Measurements from ENCODE around the gene FER.

Gene FER

DNA sequence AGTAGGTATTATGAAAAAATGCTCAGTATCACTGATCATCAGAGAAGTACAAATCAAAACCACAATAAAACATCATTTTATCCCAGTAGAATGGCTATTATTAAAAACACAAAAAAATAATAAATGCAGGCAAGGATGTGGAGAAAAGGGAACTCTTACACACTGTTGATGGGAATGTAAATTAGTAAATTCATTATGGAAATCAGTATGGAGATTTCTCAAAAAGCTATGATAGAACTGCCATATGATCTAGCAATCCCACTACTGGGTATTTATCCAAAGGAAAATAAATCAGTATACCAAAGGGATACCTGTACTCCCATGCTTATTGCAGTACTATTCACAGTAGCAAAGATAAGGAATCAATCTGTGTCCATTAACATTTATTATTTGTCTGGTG lies 209.6 kb downstream of the FER start:
- DNase-seq: no peak
- Histone ChIP-seq H3K27ac (no peak overlapping the region), H3K36me3 (no peaks in the 10 kb centered on the region), H3K9me3 (ENCODE audit: severe bottlenecking) (no peaks in the 10 kb centered on the region), H3K27me3 (ENCODE audit: insufficient read depth, low read depth, severe bottlenecking) (no peaks in the 10 kb centered on the region), H3K4me3 (ENCODE audit: low read depth, low read length) (no peak overlapping the region)
- TF ChIP-seq, protein P1, sequence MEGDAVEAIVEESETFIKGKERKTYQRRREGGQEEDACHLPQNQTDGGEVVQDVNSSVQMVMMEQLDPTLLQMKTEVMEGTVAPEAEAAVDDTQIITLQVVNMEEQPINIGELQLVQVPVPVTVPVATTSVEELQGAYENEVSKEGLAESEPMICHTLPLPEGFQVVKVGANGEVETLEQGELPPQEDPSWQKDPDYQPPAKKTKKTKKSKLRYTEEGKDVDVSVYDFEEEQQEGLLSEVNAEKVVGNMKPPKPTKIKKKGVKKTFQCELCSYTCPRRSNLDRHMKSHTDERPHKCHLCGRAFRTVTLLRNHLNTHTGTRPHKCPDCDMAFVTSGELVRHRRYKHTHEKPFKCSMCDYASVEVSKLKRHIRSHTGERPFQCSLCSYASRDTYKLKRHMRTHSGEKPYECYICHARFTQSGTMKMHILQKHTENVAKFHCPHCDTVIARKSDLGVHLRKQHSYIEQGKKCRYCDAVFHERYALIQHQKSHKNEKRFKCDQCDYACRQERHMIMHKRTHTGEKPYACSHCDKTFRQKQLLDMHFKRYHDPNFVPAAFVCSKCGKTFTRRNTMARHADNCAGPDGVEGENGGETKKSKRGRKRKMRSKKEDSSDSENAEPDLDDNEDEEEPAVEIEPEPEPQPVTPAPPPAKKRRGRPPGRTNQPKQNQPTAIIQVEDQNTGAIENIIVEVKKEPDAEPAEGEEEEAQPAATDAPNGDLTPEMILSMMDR (IDR thresholded peaks at IDR 0.05; ENCODE audit: low read depth, low read length): no peak

DNA sequence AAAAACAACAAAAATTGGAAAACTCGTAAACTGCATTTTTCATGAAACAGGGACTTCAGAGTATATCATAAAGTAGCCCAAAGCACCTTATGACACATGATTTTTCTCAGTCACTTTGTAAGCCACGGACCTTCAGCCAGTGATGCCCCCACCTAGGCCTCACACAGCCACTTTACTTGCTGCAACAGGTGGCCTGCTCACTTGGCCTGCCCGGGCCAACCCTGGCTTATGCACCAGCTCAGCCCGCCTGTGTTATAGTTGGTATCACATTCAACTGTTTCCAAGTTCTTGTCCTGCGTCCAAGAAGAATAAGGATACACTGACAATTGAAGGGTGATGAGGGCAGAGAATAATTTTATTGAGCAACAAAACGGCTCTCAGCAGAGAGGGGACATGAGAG lies 219.2 kb downstream of the FER start:
- no peaks in the 10 kb centered on the region for H3K27me3 ChIP-seq (ENCODE audit: insufficient read depth, low read depth, severe bottlenecking)
- DNase-seq: no peak

DNA sequence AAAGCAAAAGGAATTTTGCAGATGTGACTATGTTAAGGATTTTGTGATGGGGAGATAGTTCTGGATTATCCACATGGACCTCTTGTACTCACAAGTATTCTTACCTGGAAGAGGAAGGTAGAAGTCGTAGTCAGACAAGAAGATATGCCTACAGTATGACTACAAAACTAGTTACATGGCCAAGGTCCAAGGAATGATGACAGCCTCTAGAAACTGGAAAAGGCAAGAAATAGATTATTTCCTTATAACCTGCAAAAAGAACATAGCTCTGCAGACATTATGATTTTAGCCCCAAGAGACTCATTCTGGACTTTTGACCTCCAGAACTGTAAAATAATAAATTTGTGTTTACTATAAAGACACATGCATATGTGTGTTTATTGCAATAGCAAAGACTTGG lies 226.9 kb downstream of the FER start:
- Histone ChIP-seq H3K4me3 (ENCODE audit: low read depth, low read length) (no peak overlapping the region), H3K27ac (no peak overlapping the region), H3K9me3 (ENCODE audit: severe bottlenecking) (no peaks in the 10 kb centered on the region), H3K27me3 (ENCODE audit: insufficient read depth, low read depth, severe bottlenecking) (no peaks in the 10 kb centered on the region), H3K36me3 (no peaks in the 10 kb centered on the region)
- DNase-seq: no peak
- TF ChIP-seq, protein P1 (IDR thresholded peaks at IDR 0.05; ENCODE audit: low read depth, low read length): no peak

More for the DNA sequence above, 219.2 kb downstream of the FER start:
- TF ChIP-seq, protein P1 (IDR thresholded peaks at IDR 0.05; ENCODE audit: low read depth, low read length): no peak
- Histone ChIP-seq H3K4me3 (ENCODE audit: low read depth, low read length) (no peak overlapping the region), H3K27ac (no peak overlapping the region), H3K9me3 (ENCODE audit: severe bottlenecking) (no peaks in the 10 kb centered on the region), H3K36me3 (no peaks in the 10 kb centered on the region)

DNA sequence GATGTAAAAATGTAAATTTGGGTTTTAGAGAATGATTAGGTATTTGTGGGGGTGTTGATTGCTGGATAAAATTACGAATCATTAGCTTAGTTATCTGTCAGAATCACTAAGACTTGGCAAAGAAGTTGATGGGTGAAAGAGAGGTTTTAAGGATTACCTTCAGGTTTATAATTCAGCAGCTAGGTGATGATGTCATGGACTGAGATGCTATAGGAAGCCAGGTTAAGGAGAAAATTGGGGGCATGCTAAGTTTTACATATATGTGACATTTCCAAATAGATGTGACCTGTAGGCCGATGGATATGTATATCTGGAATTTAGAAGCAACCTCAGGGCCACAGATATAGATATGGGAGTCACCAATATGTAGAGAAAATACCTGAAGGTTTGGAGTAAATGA lies 228.0 kb downstream of the FER start:
- DNase-seq: no peak
- Histone ChIP-seq H3K4me3 (ENCODE audit: low read depth, low read length) (no peak overlapping the region), H3K9me3 (ENCODE audit: severe bottlenecking) (no peaks in the 10 kb centered on the region), H3K36me3 (no peaks in the 10 kb centered on the region), H3K27ac (no peak overlapping the region), H3K27me3 (ENCODE audit: insufficient read depth, low read depth, severe bottlenecking) (no peaks in the 10 kb centered on the region)
- TF ChIP-seq, protein P1 (IDR thresholded peaks at IDR 0.05; ENCODE audit: low read depth, low read length): no peak

DNA sequence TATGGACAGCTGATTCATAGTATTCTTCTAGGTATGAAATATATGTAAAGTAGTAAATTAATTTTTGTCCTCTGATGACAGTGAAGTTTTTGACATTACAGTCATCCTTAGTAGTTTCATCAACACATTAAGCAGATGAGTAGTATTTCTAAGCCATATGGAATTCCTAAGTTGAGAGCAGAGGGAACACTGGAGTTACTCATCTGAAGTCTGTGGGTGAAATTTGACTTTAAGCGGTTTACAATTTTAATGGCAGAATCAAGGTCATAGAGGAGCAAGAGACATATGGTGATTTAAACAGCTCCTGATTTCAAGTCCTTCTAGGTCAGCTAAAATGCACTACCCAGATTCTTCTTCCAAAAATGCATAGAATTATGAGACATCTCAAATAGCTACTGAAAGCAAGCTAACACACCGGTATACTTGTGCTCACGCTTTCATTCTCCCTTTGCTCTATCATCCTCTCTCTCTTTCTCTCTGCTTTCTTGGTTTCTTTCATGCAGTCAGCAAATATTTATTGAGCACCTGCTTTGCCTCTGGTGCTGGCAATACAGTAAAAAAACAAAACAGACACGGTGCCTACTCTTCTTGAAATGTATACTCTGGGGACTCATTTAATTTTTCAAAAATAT lies 235.9 kb downstream of the FER start:
- H3K9me3 ChIP-seq (ENCODE audit: severe bottlenecking): no peaks in the 10 kb centered on the region
- TF ChIP-seq, protein P1 (IDR thresholded peaks at IDR 0.05; ENCODE audit: low read depth, low read length): no peak
- H3K4me3 ChIP-seq (ENCODE audit: low read depth, low read length): no peak overlapping the region
- H3K27ac ChIP-seq: no peak overlapping the region
- no peaks in the 10 kb centered on the region for H3K36me3 ChIP-seq
- no peaks in the 10 kb centered on the region for H3K27me3 ChIP-seq (ENCODE audit: insufficient read depth, low read depth, severe bottlenecking)
- DNase-seq: no peak
